Inferior parietal cortex (tissue), 1 donor: ENCODE data around the gene CCDC102B.
"Not testable (repeated sequence)": the region's sequence is repeated elsewhere in the genome, so short reads cannot be mapped to it uniquely, and the experiment has no call there.

Source experiments
- DNase-seq: peaks from one replicate; pipeline ENCODE4 v3.0.0-alpha.2; 2016; ENCODE audit errors: extremely low spot score

CCDC102B gene

DNA sequence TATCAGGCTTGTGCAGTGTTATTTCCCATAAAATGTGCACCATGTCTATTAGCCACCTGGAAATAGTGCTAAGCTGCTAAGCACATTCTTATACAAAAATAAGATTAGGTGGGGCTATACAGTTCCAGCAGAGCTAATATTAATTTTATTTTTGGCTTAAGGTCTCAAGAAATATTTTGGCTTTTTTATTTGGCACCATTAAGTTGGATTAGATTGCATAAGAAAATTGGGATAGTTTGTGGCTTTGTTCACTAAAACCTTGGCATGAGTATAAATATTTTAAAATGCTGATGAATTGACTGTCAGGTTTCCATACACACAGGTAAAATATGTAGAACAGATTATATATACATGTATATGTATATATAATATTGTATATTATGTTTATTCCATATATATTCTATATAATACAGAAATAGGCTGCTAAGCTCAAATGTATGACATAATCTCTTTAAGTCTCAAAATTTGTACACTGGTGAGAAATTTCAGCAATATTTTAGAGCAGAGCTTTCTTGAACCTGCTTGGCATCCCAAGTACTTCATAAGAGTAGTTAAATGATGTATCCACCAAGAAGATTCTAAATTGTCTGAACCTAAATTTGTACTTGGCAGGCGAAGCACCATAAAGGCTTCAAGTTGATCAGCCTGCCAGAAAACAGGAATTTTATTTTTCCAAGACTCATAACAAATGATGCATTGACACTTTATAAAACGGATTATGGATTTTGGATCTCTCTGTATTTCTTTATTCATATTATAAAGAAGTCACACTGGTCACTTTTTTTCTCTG, 32.6 kb downstream of the CCDC102B start:
- DNase-seq: no peak

GRCh38 chr18:68833756-68834155, 35.9 kb downstream of the CCDC102B start:
- DNase-seq: no peak

GRCh38 chr18:68837665-68838451, 40.0 kb downstream of the CCDC102B start:
- DNase-seq: no peak

DNA sequence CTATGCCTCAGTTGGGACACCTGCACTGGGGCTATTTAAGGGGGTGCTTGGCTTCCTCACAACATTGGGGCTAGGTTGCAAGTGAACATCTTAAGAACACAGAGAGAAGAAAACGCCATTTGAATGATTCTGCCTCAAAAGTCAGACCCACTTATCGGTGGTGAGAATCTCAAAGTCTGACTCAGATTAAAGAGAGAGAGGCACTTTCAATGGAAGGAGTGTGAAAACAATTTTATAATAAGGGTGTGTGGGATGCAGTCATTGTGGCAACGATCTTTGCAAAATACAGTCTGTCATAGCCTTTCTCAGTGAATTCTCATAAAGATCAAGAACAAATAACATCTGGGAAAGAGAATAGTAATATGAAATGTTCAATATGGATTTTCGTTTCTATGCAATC, 41.8 kb downstream of the CCDC102B start:
- no peak for DNase-seq

GRCh38 chr18:68840554-68841263, 42.8 kb downstream of the CCDC102B start:
- peak; percentile 43 for DNase-seq

GRCh38 chr18:68841301-68841700, 43.4 kb downstream of the CCDC102B start:
- no peak for DNase-seq

DNA sequence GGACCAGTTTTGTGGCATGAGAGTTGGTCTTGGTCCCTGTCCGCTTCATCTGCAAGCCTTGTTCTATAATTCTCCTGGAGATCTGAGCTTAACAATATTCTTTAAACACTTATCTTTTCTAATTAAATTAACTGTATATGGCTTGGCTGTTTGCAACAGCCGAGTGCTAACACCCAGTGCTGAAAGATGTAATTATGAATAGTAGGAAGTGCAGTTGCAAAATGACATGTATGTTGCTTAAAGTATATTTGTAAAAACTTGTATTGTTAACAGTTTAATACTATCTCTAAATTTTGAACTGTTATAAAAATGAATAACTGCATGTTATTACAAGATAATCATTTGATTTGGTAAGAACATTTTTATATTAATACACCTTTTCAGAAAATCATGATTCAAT, 45.1 kb downstream of the CCDC102B start:
- DNase-seq: no peak

DNA sequence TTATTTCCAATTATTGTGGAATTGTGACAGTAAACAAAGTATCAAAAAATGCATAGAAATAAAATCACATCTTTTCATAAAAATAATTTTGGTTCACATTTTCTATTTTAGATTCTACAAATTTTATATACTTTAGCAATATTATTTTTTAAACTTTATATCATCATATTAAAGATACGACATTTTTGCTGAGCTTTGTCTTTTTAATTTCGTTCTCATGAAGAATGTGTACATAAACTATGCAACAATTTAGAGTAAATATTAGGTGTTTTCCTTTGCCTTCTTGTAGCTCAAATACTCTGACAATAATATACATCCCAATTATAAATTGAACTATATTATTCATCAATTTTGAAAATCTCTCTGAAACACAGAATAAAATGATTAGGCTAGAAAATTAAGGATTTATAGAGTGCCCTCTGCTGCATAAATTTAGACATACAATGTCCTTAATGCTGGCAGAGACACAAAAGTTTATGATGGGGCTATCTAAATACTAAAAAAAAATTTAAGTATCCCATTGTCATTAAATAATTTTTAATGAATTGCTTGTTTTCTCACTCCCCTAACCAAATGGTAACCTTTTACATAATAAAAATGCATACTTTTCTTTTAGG, 45.7 kb downstream of the CCDC102B start:
- DNase-seq: no peak

DNA sequence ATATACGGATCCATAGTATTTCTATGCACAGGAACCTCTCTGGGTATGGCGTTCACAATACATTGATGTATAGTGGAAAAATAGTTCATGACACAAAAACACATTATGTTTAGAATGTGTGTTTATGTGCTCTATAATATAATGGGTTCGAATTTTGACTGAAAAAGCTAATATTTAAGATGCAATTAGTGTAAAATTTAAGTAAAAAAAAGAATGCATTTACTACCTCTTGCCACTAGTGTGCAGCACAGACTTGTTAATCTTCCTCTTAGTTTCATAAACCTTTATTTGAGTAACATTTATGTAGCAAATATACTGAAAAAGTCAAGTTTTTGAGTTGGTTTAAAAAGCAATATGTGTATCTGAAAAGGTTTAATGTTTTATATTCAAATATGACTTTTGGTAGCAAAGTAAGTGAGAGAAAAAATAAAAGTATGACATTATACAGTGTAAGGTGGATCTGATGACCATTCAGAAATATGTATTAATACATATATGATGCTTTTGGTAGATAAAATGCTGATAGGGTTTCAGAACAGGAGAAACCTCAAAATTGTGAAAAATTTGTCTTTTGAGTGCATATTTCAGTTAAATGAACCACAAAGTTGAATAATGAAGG, 49.4 kb downstream of the CCDC102B start:
- DNase-seq: peak; percentile 55

DNA sequence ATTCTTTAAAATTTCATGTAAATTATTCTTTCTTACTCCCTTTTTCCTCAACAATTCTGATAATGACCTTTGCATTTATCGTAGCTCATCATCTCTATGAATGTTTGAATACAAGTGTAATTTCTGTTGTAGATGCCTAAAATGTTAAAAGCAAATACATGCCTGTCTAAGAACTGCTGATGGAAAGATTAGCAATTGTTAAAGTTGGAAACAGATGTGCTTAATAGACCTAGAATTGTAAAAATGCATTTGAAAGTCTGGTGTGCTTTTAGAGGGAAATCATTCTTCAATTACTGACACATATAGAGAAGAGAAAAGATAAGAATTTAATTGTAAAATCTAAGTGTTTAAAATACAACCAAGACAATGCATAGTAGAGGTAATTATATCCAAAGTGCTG, 50.4 kb downstream of the CCDC102B start:
- DNase-seq: no peak

GRCh38 chr18:68854786-68855391, 57.0 kb downstream of the CCDC102B start:
- DNase-seq: no peak

GRCh38 chr18:68855491-68855890, 57.6 kb downstream of the CCDC102B start:
- no peak for DNase-seq

DNA sequence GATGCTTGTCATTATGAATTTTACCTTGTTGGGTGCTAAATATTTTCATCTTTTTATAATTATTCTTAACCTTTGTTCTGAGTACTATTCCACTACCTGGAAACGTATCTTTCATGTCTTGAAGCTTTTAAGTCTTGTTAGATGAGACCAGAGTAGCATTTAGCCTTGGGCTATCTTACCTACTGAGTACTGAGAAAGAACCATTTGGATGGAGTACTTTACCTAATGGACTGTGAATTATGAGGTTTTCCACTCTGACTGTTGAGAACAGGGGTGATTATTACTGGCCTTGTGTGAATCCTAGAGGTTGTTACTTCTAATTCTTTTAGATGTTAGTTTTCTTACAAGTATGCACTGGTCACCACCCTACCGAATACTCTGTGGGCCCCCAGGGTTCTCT, 63.5 kb downstream of the CCDC102B start:
- DNase-seq: no peak

- no peak for DNase-seq
Observed at GRCh38 chr18:68865021-68865420, 67.1 kb downstream of the CCDC102B start.

GRCh38 chr18:68865503-68865902, 67.6 kb downstream of the CCDC102B start:
- no peak for DNase-seq

DNA sequence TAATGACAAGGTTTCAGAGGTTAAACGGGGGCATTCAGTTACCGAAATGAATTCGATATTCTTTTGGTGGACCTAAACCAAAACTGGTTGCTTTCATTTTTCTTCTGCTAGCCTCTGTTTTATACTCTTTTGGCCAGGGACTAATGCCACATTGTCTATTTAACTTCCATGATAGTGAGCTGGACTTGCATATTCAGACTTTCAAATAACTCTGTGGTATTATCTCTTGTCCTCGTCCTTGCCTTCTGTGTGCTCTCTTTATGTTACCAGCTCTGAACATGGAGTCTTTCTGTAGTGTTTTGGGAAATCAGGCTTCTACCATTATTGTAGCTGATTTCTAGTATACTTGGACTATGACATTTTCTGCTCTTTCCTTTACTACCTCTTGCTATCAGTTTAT, 75.1 kb downstream of the CCDC102B start:
- DNase-seq: no peak

GRCh38 chr18:68874361-68874760, 76.5 kb downstream of the CCDC102B start:
- DNase-seq: no peak

GRCh38 chr18:68879947-68880346, 82.1 kb downstream of the CCDC102B start:
- not testable (repeated sequence) for DNase-seq

DNA sequence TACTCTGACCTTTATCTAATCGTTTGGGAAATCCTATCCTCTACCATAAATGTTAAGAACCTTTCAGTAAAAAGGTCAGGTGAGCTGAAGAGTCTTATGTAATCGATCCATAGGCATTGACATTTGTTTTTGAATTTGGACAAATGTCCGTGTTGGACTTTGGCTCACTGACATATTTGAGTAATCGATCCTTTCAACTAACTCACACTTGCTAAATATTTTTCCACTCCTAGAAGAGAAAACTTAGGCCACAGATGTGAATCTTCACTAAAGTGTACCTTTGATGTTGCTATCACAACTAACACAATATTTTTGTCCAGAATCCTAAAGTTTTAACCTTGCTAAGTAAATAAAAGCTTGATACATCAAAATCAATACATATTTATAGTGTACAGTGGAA, 89.5 kb downstream of the CCDC102B start:
- no peak for DNase-seq

DNA sequence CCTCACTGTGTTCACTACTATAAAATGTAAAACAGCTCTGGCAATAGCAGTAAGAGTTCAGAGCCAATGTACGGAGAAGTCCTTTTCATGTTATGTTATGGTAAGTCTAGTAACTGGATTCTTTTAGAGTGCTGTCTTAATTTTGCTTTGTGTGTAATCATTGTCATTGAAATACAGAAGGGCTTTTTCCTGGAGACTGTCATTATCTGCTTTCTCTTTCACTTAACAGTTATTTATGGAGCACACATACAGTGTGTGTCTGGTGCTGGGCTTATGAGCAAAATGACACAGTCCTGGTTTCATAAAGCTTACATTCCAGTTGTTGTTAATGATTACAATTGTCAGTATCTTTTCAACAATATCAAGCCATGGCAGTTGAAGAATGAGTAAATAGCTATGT, 95.5 kb downstream of the CCDC102B start:
- no peak for DNase-seq

GRCh38 chr18:68897286-68897685, 99.4 kb downstream of the CCDC102B start:
- no peak for DNase-seq
